IMR-90 (cell line): ENCODE measurements around the gene PRCD. TPM values are rescaled to one million over a fixed set of nuclear protein-coding genes. Genes with fewer than 3 reads are reported as not detected.

ENCODE experiments used
- ATAC-seq: fragments of 200-7000 bp; cut with Tn5 transposase; 2 replicates; pipeline ENCODE4 v1.9.1; 2020; ENCODE audit warnings: low read depth, mild to moderate bottlenecking, moderate library complexity
- BruUV-seq: library from RNA; stranded (reverse); fragments of 400-500 nt; replicated peaks from 2 replicates; lab custom pipeline; 2021; lab: Mats Ljungman, UMichigan
- CTCF ChIA-PET: fragments of 300-600 bp; formaldehyde crosslinking; extraction: SDS; loops from one replicate; lab custom pipeline; 2021; ENCODE audit warnings: antibody characterized with exemption; lab: Yijun Ruan, JAX
- POLR2A ChIA-PET: fragments of 300-600 bp; sonication (Branson Sonifier 250); formaldehyde crosslinking; loops from one replicate; lab custom pipeline; 2022; ENCODE audit warnings: antibody characterized with exemption; ENCODE audit not compliant: unreplicated experiment; lab: Charles Lee
- DNase-seq: peaks from one replicate; pipeline ENCODE4 v3.0.0; 2013
- H2AFZ ChIP-seq: replicated peaks from 2 replicates; pipeline ENCODE3; 2013; ENCODE audit warnings: low read length, mild to moderate bottlenecking; ENCODE audit not compliant: poor library complexity
- H2AK5ac ChIP-seq: 2 replicates; pipeline ENCODE4 v1.6.1; 2013; ENCODE audit warnings: low read depth, low read length, inconsistent platforms
- H2AK9ac ChIP-seq: replicated peaks from 2 replicates; pipeline ENCODE3; 2013; ENCODE audit warnings: mild to moderate bottlenecking, low read depth, low read length, moderate library complexity; ENCODE audit not compliant: poor library complexity
- H2BK120ac ChIP-seq: 2 replicates; pipeline ENCODE4 v1.6.1; 2013; ENCODE audit warnings: low read depth, low read length, inconsistent platforms
- H2BK15ac ChIP-seq: 3 replicates; pipeline ENCODE4 v1.6.1; 2013; ENCODE audit warnings: low read depth, low read length, inconsistent platforms
- H2BK20ac ChIP-seq: 2 replicates; pipeline ENCODE4 v1.6.1; 2013; ENCODE audit warnings: low read depth, mild to moderate bottlenecking, inconsistent platforms, low read length, moderate library complexity
- H2BK5ac ChIP-seq: 2 replicates; pipeline ENCODE4 v1.6.1; 2013; ENCODE audit warnings: mild to moderate bottlenecking, low read depth, low read length, inconsistent platforms; ENCODE audit not compliant: poor library complexity, severe bottlenecking
- H3K14ac ChIP-seq: replicated peaks from 2 replicates; pipeline ENCODE4 v1.6.1; 2013; ENCODE audit warnings: low read depth, low read length, inconsistent platforms
- H3K18ac ChIP-seq: 2 replicates; pipeline ENCODE4 v1.6.1; 2013; ENCODE audit warnings: low read depth, low read length, control low read depth
- H3K23ac ChIP-seq: 2 replicates; pipeline ENCODE4 v1.6.1; 2013; ENCODE audit warnings: low read depth, low read length, inconsistent platforms
- H3K27ac ChIP-seq: 2 replicates; pipeline ENCODE4 v1.5.1; 2013; ENCODE audit warnings: mild to moderate bottlenecking, control low read depth, low read length; ENCODE audit not compliant: insufficient read depth
- H3K27me3 ChIP-seq: 2 replicates; pipeline ENCODE4 v1.6.1; 2013; ENCODE audit warnings: low read length; ENCODE audit not compliant: control insufficient read depth, insufficient read depth
- H3K36me3 ChIP-seq: 2 replicates; pipeline ENCODE4 v1.6.1; 2013; ENCODE audit warnings: low read length, mixed read lengths; ENCODE audit not compliant: control insufficient read depth, insufficient read depth
- H3K4ac ChIP-seq: 2 replicates; pipeline ENCODE4 v1.6.1; 2013; ENCODE audit warnings: low read depth, low read length, inconsistent platforms
- H3K4me1 ChIP-seq: 2 replicates; pipeline ENCODE4 v1.6.1; 2013; ENCODE audit warnings: low read length, mixed read lengths; ENCODE audit not compliant: control insufficient read depth, insufficient read depth
- H3K4me2 ChIP-seq: 2 replicates; pipeline ENCODE4 v1.6.1; 2013; ENCODE audit warnings: low read depth, mild to moderate bottlenecking, control low read depth, low read length, moderate library complexity
- H3K4me3 ChIP-seq: 2 replicates; pipeline ENCODE4 v1.5.1; 2013; ENCODE audit warnings: low read depth, mild to moderate bottlenecking, control low read depth, low read length, moderate library complexity; ENCODE audit not compliant: insufficient read depth
- H3K56ac ChIP-seq: 2 replicates; pipeline ENCODE4 v1.6.1; 2013; ENCODE audit warnings: low read length, inconsistent platforms; ENCODE audit not compliant: insufficient read depth; ENCODE audit errors: extremely low read depth
- H3K79me1 ChIP-seq, 2 experiments: 2 replicates each; pipeline ENCODE4 v1.6.1; 2013; ENCODE audit warnings: low read length in 2 of 2, inconsistent platforms in 1 of 2, low read depth in 1 of 2
- H3K9ac ChIP-seq: 2 replicates; pipeline ENCODE4 v1.6.1; 2013; ENCODE audit warnings: low read depth, low read length, control low read depth
- H3K9me1 ChIP-seq: 2 replicates; pipeline ENCODE4 v1.6.1; 2013; ENCODE audit warnings: low read length, inconsistent platforms; ENCODE audit not compliant: insufficient read depth
- H3K9me3 ChIP-seq: 2 replicates; pipeline ENCODE4 v1.6.1; 2013; ENCODE audit warnings: low read length; ENCODE audit not compliant: control insufficient read depth, insufficient read depth
- H4K20me1 ChIP-seq: 2 replicates; pipeline ENCODE4 v1.6.1; 2013; ENCODE audit warnings: low read length, inconsistent platforms; ENCODE audit not compliant: insufficient read depth
- H4K5ac ChIP-seq: 2 replicates; pipeline ENCODE4 v1.6.1; 2013; ENCODE audit warnings: mild to moderate bottlenecking, low read depth, low read length, control low read depth
- H4K8ac ChIP-seq, 2 experiments: 2 replicates each; pipeline ENCODE4 v1.6.1; 2013; ENCODE audit warnings: low read depth in 2 of 2, low read length in 2 of 2, control low read depth in 1 of 2, inconsistent platforms in 1 of 2
- H4K91ac ChIP-seq: 2 replicates; pipeline ENCODE4 v1.6.1; 2013; ENCODE audit warnings: low read depth, low read length, inconsistent platforms; ENCODE audit not compliant: insufficient read depth
- BHLHE40 ChIP-seq: fragments of 150-350 bp; IDR thresholded peaks from 2 replicates; pipeline ENCODE4 v1.6.1; 2016; ENCODE audit warnings: mild to moderate bottlenecking, low read depth, low read length
- CEBPB ChIP-seq: IDR thresholded peaks from 2 replicates; pipeline ENCODE4 v1.6.1; 2012; ENCODE audit warnings: low read depth, low read length, improper control_type of control experiment
- CHD1 ChIP-seq: IDR thresholded peaks from 2 replicates; pipeline ENCODE4 v1.6.1; 2012; ENCODE audit warnings: low read depth, low read length, improper control_type of control experiment
- ELK1 ChIP-seq: fragments of 150-350 bp; IDR thresholded peaks from 2 replicates; pipeline ENCODE4 v1.6.1; 2016; ENCODE audit warnings: low read depth, mild to moderate bottlenecking, low read length, moderate library complexity, borderline replicate concordance
- FOS ChIP-seq: fragments of 150-350 bp; IDR thresholded peaks from 2 replicates; pipeline ENCODE4 v1.6.1; 2016; ENCODE audit warnings: low read depth, low read length
- MAFK ChIP-seq: IDR thresholded peaks from 2 replicates; pipeline ENCODE4 v1.6.1; 2012; ENCODE audit warnings: low read depth, low read length, improper control_type of control experiment
- MXI1 ChIP-seq: IDR thresholded peaks from 2 replicates; pipeline ENCODE4 v1.6.1; 2012; ENCODE audit warnings: low read depth, mild to moderate bottlenecking, low read length, moderate library complexity, borderline replicate concordance
- NFE2L2 ChIP-seq: fragments of 150-350 bp; IDR thresholded peaks from 2 replicates; pipeline ENCODE4 v1.6.1; 2016; ENCODE audit warnings: low read depth, mild to moderate bottlenecking, low read length
- POLR2A ChIP-seq: IDR thresholded peaks from 2 replicates; pipeline ENCODE4 v1.6.1; 2012; ENCODE audit warnings: mild to moderate bottlenecking, low read depth, low read length
- RAD21 ChIP-seq: IDR thresholded peaks from 2 replicates; pipeline ENCODE4 v1.6.1; 2012; ENCODE audit warnings: low read length, improper control_type of control experiment
- RCOR1 ChIP-seq: IDR thresholded peaks from 2 replicates; pipeline ENCODE4 v1.6.1; 2012; ENCODE audit warnings: mild to moderate bottlenecking, low read length, improper control_type of control experiment; ENCODE audit not compliant: insufficient replicate concordance
- RFX5 ChIP-seq: IDR thresholded peaks from 2 replicates; pipeline ENCODE4 v1.8.0; 2012; ENCODE audit warnings: low read depth, mild to moderate bottlenecking, low read length, moderate library complexity
- USF2 ChIP-seq: fragments of 150-350 bp; IDR thresholded peaks from 2 replicates; pipeline ENCODE4 v1.6.1; 2017; ENCODE audit warnings: mild to moderate bottlenecking, antibody characterized with exemption, low read length, low read depth
- WGBS, 2 experiments: methylation state at CpG; one replicate each; pipeline versions ENCODE4 v1.1.5 to v1.1.7; 2013; ENCODE audit warnings: missing lambda C conversion rate in 2 of 2; ENCODE audit not compliant: insufficient read length in 1 of 2; ENCODE audit errors: extremely low coverage in 2 of 2; 5-methylcytosine and 5-hydroxymethylcytosine counted together
- dilution Hi-C: fragments of 300-500 bp; cut with HindIII; formaldehyde crosslinking; loops from one replicate; pipeline ENCODE4 v1.14.3; 2018; ENCODE audit warnings: low sequenced_read_pairs; ENCODE audit not compliant: unreplicated experiment
- in situ Hi-C: fragments of 300-500 bp; cut with MboI; formaldehyde crosslinking; loops from 3 replicates; pipeline ENCODE4 v1.14.3; 2019; ENCODE audit warnings: low sequenced_read_pairs, inconsistent platforms, mixed read lengths
- intact Hi-C: fragments of 100-400 bp; cut with micrococcal nuclease; formaldehyde crosslinking; loops from 2 replicates; pipeline ENCODE4 v1.10.0; 2022
- polyA plus RNA-seq, 3 experiments: library from polyadenylated mRNA; depleted of rRNA; stranded (reverse); fragments of >200 nt; gene quantifications; 2 replicates each; pipeline ENCODE4 v1.2.3, GENCODE V29; 2012; ENCODE audit warnings: low replicate concordance in 1 of 3
- total RNA-seq: library from RNA; depleted of rRNA; stranded (reverse); fragments of >200 nt; gene quantifications from 2 replicates; pipeline ENCODE4 v1.2.3, GENCODE V29; 2012

PRCD gene
- total and polyA plus RNA-seq, 2 of the 4 experiments (the other 2 are of a cell fraction): 0.32 TPM; not detected in 1

GRCh38 chr17:76575570-76575969 is 35.7 kb downstream of the PRCD start:
- no peaks in the 10 kb centered on the region for H3K36me3 ChIP-seq
- POLR2A ChIA-PET: no interaction called here
- in situ Hi-C loops: no loop called here

More at GRCh38 chr17:76575570-76575969, 35.7 kb downstream of the PRCD start:
- Histone ChIP-seq H3K9me3 (peaks cover 5% of the 10 kb centered on the region), H3K4me1 (no peaks in the 10 kb centered on the region), H3K9ac (no peak overlapping the region), H3K27ac (no peak overlapping the region), H3K14ac (no peak overlapping the region), H2AK9ac (no peak overlapping the region), H2AK5ac (no peak overlapping the region), H3K79me1 (no peaks in the 10 kb centered on the region), H3K4me2 (no peak overlapping the region), H2BK120ac (no peak overlapping the region), H4K5ac (no peak overlapping the region), H3K27me3 (no peaks in the 10 kb centered on the region), H3K18ac (no peak overlapping the region), H3K9me1 (peaks cover 3% of the 10 kb centered on the region; the same call in 1 of the 2 replicates), H3K23ac (no peak overlapping the region), H2AFZ (no peak overlapping the region), H4K91ac (no peak overlapping the region), H3K56ac (no peak overlapping the region), H2BK5ac (no peak overlapping the region), H3K4me3 (no peak overlapping the region), H2BK20ac (no peak overlapping the region), H4K20me1 (no peaks in the 10 kb centered on the region), H4K8ac (no peak overlapping the region), H2BK15ac (no peak overlapping the region), H3K4ac (no peak overlapping the region)
- ATAC-seq (no peak), DNase-seq (no peak)
- 94% methylated on average over 3 of the region's 5 CpGs; no CpG with 5 or more reads in 1 of the 2 experiments for WGBS, 2 experiments
- dilution Hi-C loops: no loop called here
- intact Hi-C loops: no loop called here
- BruUV-seq: no TSS peak
- TF ChIP-seq BHLHE40 (no peak), ELK1 (no peak), RFX5 (no peak), RCOR1 (no peak), MAFK (no peak), CHD1 (no peak), MXI1 (no peak), RAD21 (no peak), CEBPB (no peak), NFE2L2 (no peak), USF2 (no peak), POLR2A (no peak), FOS (no peak)
- CTCF ChIA-PET: no interaction called here
